ENCODE measurements around the gene RSPO4.

RSPO4 gene

DNA sequence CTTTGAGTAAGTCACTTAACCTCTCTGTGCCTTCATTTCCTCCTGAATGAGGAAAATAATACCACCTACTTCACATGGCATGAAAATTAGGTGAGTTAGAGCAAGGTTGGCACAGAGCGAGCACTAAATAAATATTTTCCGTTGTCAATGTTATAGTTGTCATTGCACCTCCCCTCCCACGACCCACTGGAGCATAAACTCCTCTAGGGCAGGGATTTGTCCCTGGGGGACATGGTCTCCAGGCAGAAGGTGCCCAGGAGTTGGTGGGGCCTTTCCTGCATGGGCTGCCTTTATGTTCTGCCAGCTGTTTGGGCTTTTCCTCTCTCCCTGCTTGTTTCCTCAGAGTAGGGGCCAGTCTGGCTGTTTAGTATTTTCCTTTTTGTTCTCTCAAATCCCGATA, 84.7 kb downstream of the RSPO4 start:
- no peak overlapping the region for H3K4me3 Mint-ChIP-seq
- no peak overlapping the region for H3K27ac Mint-ChIP-seq (ENCODE audit: low read depth)
- no peak for DNase-seq (ENCODE audit: low spot score in 2 of 2)
- no peaks in the 10 kb centered on the region for H3K36me3 Mint-ChIP-seq (ENCODE audit: insufficient read depth)
- peaks cover 43% of the 10 kb centered on the region for H3K27me3 Mint-ChIP-seq
- H3K9me3 Mint-ChIP-seq, result no peaks in the 10 kb centered on the region
- H3K4me1 Mint-ChIP-seq, result peaks cover 5% of the 10 kb centered on the region
- no peak for ATAC-seq (replicated peaks; ENCODE audit: extremely low read depth, poor library complexity, severe bottlenecking)

DNA sequence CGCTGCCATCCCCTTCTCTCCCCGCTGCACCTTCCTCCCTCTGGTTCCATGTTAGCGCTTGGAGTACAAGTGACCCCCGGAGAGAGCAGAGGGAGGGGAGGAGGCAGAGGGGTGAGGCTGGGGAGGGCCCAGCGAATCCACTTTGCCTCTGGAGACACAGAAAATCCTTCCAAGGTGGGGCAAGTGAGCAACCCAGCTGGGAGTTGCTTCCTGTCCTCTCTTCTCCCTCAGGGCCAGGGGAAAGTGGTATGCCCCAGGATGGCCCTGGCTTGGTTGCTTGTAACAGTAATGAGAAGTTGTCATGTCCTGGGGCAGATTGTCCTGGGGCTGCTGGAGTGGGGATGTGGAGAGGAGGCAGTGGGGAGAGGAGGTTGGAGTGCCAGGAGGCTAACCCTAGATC, 85.3 kb downstream of the RSPO4 start:
- no peaks in the 10 kb centered on the region for H3K36me3 Mint-ChIP-seq (ENCODE audit: insufficient read depth)
- H3K27me3 Mint-ChIP-seq, result peaks cover 43% of the 10 kb centered on the region
- H3K4me3 Mint-ChIP-seq, result no peak overlapping the region
- H3K9me3 Mint-ChIP-seq, result no peaks in the 10 kb centered on the region
- no peak for DNase-seq (ENCODE audit: low spot score in 2 of 2)
- no peak for ATAC-seq (replicated peaks; ENCODE audit: extremely low read depth, poor library complexity, severe bottlenecking)
- peaks cover 5% of the 10 kb centered on the region for H3K4me1 Mint-ChIP-seq
- H3K27ac Mint-ChIP-seq (ENCODE audit: low read depth), result no peak overlapping the region

DNA sequence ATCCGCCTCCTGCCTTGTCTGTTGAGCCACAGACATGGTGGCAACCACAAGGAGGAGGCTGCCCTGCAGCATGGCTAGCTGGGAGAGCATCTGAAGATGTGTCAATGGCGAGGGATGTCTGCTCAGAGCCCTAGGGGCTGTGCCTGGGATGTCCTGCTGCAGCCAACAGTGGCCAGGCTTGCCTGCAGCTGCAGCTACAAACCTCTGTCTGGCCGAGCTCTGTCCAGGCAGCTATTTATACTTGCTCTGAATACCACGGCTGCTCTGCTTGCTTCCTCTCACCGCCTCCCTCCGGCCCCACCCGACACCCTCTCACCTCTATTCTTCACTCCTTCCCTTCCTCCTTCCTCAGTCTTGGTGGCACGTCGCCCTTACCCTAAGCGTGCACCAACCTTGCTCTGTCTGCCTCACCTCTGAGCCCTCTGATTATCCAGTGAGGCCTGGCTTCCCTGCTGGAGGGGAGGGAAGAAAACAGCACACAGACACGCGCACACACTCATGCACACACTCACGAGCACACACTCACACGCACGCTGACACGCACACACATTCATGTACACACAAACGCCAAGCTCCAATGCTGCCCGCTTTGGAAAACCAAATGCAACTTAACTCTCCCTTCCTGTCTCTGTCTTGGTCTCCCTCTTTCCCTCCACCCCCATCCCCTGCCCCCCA, 85.8 kb downstream of the RSPO4 start, which contains the start of gene ANGPT4:
TSS of gene ANGPT4 (minus strand) at position 210 of the 675 bp plus-strand sequence. CDS start at position 90, 120 bp downstream.
- Mint-ChIP-seq H3K36me3 (ENCODE audit: insufficient read depth) (no peaks in the 10 kb centered on the region), H3K9me3 (no peaks in the 10 kb centered on the region), H3K27me3 (peaks cover 43% of the 10 kb centered on the region), H3K4me1 (peaks cover 5% of the 10 kb centered on the region), H3K4me3 (no peak within 1 kb of the TSS), H3K27ac (ENCODE audit: low read depth) (peak within 1 kb of the TSS; percentile 7)
- ATAC-seq (replicated peaks; ENCODE audit: extremely low read depth, poor library complexity, severe bottlenecking) (no peak), DNase-seq (ENCODE audit: low spot score in 2 of 2) (no peak)

DNA sequence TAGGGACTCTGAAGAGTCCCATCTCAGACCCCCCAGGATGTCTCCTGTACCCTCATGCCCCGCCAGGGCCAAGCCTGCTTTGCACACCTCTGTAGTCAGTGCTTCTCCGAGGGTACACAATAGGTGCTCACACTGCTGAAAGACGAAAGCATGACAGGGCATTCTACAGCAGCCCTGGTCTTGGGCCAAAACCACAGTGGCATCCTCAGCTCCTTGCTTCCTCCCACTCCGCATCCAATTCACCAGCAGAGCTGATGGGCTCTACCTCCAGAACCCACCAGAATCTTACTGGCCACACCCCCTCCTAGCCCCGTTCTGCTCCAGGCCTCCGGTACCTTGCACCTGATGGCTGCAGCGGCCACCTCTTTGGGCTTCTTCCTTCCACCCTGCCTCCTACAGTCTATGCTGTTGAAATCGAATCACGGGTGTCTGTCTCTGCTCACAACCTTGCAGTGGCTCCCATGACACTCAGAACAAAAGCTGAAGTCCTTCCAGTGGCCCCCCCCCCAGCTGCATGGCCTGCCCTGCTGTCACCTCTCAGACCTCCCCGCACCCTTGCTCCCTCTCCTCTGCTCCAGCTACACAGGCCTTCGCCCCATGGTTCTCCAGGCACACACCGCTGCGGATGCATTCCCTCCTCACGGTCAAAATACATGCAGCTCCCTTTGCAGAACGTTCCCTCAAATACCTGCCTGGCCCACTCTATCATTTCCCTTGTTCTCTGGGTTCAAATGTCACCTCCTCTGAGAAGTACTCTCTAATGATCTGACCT, 87.2 kb downstream of the RSPO4 start:
- H3K36me3 Mint-ChIP-seq (ENCODE audit: insufficient read depth), result no peaks in the 10 kb centered on the region

DNA sequence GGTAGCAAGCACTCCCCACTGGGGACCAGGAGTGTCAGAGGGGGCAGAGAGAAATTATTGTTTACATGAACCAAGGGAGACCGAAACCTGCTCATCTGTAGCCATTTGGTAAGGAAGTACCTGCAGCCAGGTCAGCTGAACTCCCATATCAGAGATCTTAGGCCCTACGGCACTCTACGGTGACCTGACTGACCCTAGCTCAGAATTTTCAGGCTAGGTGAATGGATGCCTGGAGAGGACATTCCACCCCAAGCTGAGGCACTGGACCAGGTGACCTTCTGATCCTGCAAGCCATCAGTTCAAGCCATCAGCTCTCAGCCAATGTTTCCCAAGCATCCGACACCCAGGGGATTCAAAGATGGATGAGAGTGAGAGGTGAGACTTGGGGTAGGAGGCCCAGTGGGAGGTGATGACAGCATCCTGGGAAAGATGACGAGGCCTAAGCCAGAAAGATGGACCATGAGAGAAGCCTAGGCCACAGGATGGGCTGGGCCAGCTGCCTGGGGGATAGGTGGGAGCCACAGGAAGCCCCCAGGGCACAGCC, 88.7 kb downstream of the RSPO4 start:
- Mint-ChIP-seq H3K9me3 (no peaks in the 10 kb centered on the region), H3K4me3 (no peak overlapping the region), H3K27me3 (peaks cover 43% of the 10 kb centered on the region), H3K4me1 (peaks cover 5% of the 10 kb centered on the region), H3K27ac (ENCODE audit: low read depth) (no peak overlapping the region), H3K36me3 (ENCODE audit: insufficient read depth) (no peaks in the 10 kb centered on the region)
- no peak for ATAC-seq (replicated peaks; ENCODE audit: extremely low read depth, poor library complexity, severe bottlenecking)
- no peak for DNase-seq (ENCODE audit: low spot score in 2 of 2)

More for the DNA sequence above, 87.2 kb downstream of the RSPO4 start:
- ATAC-seq (replicated peaks; ENCODE audit: extremely low read depth, poor library complexity, severe bottlenecking) (no peak), DNase-seq (ENCODE audit: low spot score in 2 of 2) (no peak)
- Mint-ChIP-seq H3K4me1 (peaks cover 5% of the 10 kb centered on the region), H3K27ac (ENCODE audit: low read depth) (peak overlapping the region; percentile 7), H3K4me3 (no peak overlapping the region), H3K27me3 (peaks cover 43% of the 10 kb centered on the region), H3K9me3 (no peaks in the 10 kb centered on the region)

DNA sequence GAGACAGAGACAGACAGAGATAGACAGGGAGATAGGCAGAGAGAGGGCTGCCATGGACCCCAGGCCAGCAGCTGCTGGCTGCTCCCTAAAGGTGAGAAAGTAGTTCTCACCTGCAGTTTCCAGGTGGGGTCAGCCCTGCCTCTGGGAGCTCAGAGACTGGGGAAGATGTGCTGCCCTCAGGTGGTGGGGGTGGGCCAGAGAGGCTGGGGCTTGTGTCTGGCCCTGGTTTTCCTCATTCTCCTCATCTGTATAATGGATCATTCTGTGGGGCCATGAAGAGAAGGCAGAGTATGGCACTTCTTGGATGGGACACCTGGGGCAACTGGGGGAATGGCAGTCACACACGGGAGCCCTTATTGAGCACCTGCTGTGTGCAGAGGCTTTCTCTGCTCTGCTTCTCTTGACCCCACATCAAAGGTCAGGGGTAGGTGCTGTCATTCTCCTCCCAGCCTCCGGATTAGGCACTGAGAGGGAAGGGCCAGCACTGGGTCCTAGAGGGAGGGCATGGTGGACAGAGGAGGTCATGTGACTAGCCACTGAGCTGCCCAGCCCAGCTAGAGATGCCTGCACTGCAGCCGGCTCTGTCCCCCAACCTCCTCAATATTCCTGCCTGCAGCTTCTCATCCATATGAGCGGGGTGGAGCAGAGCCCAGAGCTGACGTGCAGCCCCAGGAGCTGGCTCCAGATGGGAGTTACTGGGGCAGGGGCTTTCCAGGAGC, 90.1 kb downstream of the RSPO4 start:
- H3K4me1 Mint-ChIP-seq, result peaks cover 5% of the 10 kb centered on the region
- ATAC-seq (replicated peaks; ENCODE audit: extremely low read depth, poor library complexity, severe bottlenecking) (no peak), DNase-seq (ENCODE audit: low spot score in 2 of 2) (no peak)
- peaks cover 43% of the 10 kb centered on the region for H3K27me3 Mint-ChIP-seq
- no peak overlapping the region for H3K4me3 Mint-ChIP-seq
- no peaks in the 10 kb centered on the region for H3K9me3 Mint-ChIP-seq
- H3K36me3 Mint-ChIP-seq (ENCODE audit: insufficient read depth), result no peaks in the 10 kb centered on the region
- H3K27ac Mint-ChIP-seq (ENCODE audit: low read depth), result no peak overlapping the region

DNA sequence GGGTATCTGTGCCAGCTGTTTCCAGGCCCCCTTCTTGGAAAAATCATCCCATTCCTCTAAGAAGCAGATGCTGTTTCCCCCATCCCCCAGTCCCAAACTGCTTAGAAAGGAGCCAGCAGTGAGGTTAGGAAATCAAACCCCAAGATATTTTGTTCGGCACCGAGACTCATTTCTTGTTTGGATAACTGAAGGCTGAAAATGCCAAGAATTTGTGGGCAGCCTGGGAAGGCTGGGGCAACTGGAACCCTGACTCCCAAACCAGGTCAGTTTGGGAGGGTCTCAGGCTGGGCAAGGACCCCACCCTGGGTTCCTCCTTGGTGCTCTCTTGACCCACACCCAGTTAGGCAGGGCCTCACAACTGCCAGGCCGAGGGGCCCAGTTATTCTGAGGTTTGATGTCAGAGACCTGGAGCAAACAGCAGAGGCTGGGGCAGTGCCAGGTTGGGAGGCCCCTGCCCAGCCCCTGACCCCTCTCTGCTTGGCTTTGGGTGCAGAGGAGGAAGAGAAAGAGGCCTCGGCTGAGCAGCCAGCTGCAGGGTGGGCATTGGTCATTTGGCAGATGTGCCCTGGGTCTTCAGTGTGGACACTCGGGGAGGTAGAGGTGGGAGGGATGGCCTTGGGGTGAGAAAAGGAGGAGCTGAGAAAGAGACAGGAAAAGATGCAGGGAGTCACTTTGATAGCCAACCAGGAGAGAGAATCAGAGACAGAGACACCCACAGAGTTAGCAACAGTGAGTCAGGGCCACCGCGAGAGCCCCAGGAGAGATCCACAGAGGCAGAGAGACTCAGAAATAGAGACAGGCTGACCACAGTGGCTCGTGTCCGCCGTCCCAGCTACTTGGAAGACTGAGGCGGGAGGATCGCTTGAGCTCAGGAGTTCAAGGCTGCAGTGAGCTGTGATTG, 91.0 kb downstream of the RSPO4 start:
- peaks cover 5% of the 10 kb centered on the region for H3K4me1 Mint-ChIP-seq
- no peak overlapping the region for H3K4me3 Mint-ChIP-seq
- peaks cover 34% of the 10 kb centered on the region for H3K27me3 Mint-ChIP-seq
- H3K27ac Mint-ChIP-seq (ENCODE audit: low read depth), result no peak overlapping the region
- no peak for DNase-seq (ENCODE audit: low spot score in 2 of 2)
- H3K9me3 Mint-ChIP-seq, result no peaks in the 10 kb centered on the region
- no peak for ATAC-seq (replicated peaks; ENCODE audit: extremely low read depth, poor library complexity, severe bottlenecking)
- H3K36me3 Mint-ChIP-seq (ENCODE audit: insufficient read depth), result no peaks in the 10 kb centered on the region

DNA sequence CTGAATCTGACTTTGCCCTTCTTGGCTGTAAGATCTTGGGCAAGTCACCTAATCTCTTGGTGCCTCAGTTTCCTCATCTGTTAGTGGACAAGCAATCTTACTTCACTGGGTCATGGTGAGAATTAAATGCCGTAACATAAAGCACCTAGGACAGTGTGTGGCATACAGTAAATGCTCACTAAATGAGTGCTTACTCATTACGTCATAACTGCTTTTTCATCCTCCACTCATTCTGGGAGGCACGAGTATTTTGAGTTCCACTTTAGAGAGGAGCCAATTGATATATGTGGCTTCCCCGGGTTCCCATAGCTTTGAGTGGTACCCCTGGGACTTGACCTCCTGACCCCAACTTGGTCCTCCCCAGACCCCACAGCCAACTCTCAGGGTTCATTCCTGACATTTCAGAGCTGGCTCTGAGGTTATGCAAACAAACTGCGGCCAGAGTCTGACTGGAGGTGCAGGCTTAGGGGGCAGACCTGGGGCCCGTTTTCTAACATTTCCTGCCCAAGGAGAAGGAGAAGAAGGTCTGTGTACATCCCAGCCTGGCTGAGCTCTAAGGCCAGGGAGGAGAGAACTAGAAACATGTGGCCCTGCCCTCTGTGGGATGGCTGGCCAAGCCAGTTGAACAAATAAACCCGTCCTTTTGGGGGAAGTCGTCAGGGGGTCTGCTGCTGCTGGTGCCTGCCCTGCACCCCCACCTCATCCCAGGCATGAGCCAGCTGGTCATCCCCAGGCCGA, 91.8 kb downstream of the RSPO4 start:
- Mint-ChIP-seq H3K4me1 (peaks cover 3% of the 10 kb centered on the region), H3K4me3 (no peak overlapping the region), H3K36me3 (ENCODE audit: insufficient read depth) (no peaks in the 10 kb centered on the region), H3K27me3 (peaks cover 27% of the 10 kb centered on the region), H3K27ac (ENCODE audit: low read depth) (no peak overlapping the region), H3K9me3 (no peaks in the 10 kb centered on the region)
- no peak for DNase-seq (ENCODE audit: low spot score in 2 of 2)
- ATAC-seq (replicated peaks; ENCODE audit: extremely low read depth, poor library complexity, severe bottlenecking), result no peak

DNA sequence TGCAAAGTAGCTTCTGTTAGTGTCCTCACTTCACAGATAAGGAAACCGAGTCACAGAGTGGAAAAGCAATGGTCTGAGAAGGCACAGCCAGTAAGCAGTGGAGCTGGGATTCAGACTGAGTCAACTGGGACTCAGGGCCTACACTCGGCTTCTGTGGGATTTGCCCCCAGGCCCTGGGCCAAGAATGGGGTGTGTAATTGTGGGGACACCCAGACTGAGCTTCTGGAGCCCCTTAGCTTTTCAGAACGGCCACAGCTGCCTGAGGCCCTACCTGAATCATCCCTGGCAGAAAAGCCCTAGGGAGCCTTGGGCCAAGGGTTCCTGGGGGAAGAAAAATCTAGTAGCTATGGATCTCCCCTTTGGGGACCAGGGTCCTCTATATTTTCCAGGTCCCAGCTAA, 92.5 kb downstream of the RSPO4 start:
- Mint-ChIP-seq H3K4me3 (no peak overlapping the region), H3K4me1 (no peaks in the 10 kb centered on the region), H3K36me3 (ENCODE audit: insufficient read depth) (no peaks in the 10 kb centered on the region), H3K27me3 (peaks cover 20% of the 10 kb centered on the region), H3K27ac (ENCODE audit: low read depth) (no peak overlapping the region), H3K9me3 (no peaks in the 10 kb centered on the region)
- ATAC-seq (replicated peaks; ENCODE audit: extremely low read depth, poor library complexity, severe bottlenecking), result no peak
- no peak for DNase-seq (ENCODE audit: low spot score in 2 of 2)
